ENCODE data around the gene KRTDAP.

Gene KRTDAP, protein sequence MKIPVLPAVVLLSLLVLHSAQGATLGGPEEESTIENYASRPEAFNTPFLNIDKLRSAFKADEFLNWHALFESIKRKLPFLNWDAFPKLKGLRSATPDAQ

DNA sequence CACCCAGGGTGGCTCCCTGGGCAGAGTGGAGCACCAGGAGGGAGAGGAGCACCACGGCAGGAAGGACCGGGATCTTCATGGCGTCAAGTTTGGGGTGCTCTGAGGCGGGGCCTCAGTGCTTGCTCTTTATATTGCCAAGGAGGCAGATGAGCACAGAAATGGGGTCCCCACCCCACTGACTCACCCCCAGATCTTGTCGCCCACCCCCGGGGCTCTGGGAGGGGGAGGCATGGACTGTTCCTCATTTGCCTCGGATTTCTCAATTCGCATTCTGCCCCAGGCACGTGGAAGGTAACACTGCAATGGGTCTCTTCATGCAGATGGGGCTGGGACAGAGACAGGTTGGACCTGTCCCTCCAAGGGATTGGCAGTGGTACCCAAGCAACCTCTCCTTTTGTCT, at the start of gene KRTDAP:
Gene KRTDAP, minus strand, starts transcription at position 101 of the 400 bp plus-strand sequence. Its CDS starts 22 bp downstream, at position 79.
- FAIRE-seq: no peak

DNA sequence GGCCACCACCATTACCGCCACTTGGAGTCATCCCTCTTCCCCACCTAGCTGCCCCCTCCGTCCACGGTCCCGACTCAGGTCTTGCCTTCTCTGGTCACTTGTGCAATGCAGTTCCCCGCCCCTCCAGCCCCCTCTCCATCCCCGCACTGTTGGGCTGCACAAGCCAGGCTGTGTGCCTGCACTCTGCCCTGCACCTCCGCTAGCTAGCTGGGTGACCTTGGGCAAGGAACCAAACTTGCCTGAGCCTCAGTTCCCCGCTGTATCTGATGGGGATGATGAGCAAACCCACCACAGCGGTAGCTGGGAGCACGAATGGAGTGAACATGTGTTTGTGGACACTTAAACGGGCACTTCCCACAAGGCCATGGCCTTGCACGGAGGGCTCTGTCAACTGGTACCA, 49.6 kb upstream of the KRTDAP start:
- FAIRE-seq: no peak

DNA sequence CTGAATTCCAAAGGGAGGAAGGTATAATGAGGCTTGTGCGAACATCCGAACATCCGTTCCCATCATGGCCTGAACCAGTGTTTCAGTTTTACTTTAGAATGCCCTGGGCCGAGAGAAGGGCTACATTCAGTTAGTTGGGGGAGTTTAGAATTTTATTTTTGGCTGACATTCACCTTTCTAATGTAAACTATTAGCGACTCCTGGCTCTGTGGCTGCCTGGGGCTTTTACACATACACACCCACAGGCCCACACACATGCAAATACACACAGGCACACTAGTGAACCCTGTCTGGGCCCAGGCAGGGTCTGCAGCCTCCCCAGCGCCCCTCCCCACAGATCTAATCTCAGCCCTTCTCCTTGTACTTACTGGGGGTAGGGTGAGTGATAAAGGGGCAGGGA, 49.0 kb upstream of the KRTDAP start:
- FAIRE-seq: no peak

DNA sequence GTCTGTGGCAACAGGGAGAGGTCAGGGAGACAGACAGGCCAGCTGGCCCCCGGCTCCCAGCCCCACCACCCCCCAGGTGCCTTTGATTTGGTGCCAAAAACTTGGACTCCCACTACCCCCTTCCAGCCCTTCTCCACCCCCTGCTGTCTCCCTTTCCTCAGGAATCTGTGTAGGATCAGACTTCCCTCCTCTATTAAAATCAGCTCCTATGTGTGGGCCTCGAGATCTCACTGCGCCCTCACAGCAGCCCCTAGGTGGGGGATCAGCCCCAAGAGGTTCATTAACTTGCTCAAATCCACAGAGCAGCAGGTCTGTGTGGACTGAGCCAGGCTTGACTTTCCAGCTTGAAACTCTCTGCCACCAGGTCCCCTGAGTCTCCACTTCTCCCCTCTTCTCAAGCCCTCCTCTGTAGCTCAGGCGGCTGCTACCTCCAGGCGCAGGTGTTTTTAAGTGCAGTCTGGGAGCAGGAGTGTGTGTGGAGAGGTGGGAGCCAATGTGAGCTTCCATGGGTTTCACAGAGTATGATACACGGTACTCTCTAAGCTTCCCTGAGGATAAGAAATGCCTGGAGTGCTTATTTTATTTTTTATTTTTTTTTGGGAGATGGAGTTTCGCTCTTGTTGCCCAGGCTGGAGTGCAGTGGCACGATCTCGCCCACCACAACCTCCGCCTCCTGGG, 44.7 kb upstream of the KRTDAP start:
- no peak for FAIRE-seq

DNA sequence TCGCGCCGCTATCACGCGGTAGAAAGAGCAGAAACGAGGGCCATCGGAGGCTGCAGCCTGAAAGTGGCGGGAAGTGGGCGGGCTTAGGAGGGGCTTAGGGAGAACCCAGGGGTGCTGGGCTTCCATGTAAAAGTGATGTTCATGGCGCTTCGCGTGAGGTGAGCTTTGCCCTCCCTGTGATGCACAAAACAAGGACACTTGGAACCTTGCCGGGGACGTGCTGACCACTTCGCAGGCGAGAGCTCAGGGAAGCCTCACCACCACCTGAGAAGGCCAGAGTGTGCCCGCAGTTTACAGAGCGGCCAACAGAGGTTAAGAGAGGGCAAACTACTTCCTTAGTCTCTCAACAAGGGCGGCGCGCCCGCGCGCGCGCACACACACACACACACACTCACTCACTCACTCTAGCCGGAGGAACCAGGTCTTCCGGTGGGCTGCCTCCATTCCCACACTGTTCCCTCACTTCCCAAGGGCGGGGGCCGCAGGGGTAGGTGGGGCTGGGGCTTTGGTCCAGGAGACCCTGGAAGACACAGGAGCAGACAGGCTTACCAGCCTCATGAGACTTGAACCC, 43.6 kb upstream of the KRTDAP start:
- no peak for FAIRE-seq

DNA sequence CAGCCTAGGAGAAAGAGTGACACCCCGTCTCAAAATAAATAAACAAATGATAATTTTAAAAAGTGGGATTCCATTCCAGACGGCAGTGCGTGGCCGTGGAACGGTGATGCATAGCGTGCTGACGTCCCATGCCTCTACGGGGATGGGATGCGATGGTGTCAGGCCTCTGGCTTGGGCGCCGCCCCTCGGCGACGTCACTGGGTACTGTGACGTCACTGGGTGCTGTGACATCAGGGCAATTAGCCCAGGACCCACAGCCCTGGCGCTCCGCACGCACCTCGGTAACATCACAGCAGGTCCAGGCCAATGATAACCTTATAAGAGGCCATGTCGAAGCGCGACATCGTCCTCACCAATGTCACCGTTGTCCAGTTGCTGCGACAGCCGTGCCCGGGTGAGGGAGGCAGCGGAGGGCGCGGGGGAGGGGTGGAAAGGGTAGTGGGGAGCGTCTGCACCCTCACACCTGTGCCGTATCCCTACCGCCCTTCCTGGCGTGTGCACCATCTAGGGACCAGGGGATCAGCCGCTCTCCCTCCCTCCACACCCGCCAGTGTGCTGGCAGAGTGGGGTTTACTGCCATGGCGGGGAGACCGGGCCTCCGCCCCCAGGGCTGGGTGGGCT, 43.0 kb upstream of the KRTDAP start, which contains the start of gene GAPDHS:
Gene GAPDHS, plus strand, starts transcription at position 256 of the 621 bp plus-strand sequence. Its CDS starts 72 bp downstream, at position 328.
- FAIRE-seq: no peak

DNA sequence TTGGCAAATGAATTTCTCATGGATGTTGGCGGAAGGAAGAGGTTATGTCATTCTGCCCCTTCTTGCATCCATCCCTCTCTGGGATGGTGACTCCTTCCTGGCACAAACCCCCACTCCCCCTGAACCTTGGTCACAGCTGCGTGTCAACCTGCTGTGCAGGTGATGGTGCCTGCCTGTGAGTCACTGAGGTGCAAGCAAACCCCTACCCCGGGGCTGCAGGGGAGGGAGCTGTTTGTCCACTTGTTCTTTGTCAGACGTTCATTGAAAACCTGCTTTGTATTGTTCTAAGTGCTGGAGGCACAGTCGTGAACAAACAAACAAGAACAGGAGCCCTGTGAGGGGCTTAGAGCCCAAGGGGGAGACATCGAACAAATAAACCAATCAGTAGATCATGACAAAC, 41.0 kb upstream of the KRTDAP start:
- FAIRE-seq: no peak

DNA sequence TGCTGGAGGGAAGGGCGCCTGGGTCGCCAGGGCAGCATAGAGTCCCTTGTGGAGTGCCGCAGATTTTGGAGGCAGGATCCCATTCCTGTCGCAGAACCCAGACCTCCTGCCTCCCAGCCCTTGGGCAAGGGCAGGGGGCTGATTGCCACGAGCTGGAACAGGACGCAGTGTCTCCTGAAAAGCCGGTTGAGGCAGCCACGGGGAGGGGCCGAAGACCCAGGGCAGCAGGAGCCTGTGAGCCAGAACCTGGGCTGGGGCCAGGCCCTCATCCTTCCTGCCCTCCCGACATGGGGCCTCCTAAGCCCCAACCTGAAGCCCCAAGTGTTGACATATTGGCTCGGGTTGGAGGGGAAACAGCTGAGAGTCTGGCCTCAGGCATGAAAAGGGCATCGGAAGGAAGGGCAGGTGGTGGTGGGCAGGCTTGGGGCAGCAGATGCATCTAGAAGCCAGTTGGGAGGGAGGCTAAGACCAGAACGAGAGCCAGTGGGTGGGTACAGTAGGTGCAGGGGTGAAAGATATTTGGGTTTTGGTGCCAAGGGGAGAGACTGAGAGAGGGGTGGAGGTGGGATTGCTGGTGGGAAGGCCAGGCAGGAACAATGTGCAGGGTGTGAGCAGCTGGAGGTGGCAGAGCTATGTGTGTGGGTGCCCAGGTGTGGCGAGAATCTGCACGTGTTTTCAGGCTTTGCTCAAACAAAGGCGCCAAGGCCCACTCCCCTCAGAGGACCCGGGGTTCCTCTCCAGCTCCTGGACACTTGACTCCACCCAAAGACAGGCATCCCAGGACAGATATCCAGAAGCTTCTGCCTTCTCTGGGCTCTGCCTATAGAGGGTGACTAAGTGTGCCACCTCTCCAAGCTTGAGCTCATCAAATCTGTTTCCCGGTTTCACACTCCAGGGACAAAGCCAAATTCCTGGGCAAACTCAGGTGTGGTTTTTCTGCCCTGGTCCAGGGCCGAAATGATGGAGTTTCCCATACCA, 39.3 kb upstream of the KRTDAP start:
- FAIRE-seq: no peak

DNA sequence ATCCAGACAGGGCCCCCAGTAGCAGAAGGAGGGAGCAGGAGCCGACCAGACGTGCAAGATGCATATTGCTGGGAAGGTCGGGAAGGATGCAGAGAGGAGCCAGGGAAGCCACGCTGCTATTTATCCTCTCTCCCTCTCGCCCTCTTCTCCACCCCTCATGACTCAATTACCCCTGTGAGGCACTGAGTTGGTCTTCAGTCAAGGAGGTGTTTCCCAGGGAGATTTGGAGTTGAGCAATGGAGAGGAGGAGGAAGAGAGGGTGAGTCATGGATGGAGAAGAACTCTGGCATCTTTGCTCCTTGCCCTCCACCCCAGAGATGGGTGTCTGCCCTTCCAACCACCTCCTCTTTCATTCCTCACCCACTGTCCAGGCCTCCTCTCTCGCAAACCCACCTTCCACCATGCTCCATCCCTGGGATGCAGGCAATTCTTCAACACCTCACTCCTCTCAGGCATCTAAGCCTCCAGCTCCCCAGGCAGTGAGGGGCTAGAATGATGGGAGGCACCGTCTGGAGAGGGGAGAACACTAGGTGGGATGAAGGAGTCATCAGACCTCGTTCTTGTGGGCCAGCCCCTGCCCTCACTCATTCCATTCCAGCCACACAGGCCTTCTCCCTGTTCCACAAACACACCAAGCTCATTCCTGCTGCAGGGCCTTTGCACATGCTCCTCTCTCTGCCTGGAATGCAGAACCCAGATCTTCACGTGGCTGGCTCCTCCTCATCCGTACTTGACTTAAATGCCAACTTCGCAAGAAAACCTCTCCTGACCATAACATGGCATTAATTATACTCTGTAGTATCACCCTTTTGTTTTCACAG, 38.2 kb upstream of the KRTDAP start, which contains the start of gene SBSN:
Gene SBSN, minus strand, starts transcription at position 94 of the 821 bp plus-strand sequence. Its CDS starts 30 bp downstream, at position 64.
- no peak for FAIRE-seq

DNA sequence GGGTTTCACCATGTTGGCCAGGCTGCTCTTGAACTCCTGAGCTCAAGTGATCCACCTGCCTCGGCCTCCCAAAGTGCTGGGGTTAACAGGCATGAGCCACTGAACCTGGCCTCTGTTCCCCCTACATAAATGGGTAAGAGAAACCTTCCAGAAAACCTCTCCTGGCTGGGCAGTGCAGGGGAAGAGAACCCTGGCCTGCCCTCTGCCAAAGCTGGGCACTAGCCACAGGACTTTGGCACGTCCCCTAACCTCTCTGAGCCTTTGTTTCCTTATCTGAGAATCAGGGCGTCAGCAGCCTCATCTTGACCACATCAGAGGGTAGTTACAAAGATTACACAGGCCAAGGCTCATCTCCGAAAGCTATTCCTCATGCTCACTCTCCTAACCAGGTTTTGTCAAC, 35.6 kb upstream of the KRTDAP start:
- FAIRE-seq: no peak

DNA sequence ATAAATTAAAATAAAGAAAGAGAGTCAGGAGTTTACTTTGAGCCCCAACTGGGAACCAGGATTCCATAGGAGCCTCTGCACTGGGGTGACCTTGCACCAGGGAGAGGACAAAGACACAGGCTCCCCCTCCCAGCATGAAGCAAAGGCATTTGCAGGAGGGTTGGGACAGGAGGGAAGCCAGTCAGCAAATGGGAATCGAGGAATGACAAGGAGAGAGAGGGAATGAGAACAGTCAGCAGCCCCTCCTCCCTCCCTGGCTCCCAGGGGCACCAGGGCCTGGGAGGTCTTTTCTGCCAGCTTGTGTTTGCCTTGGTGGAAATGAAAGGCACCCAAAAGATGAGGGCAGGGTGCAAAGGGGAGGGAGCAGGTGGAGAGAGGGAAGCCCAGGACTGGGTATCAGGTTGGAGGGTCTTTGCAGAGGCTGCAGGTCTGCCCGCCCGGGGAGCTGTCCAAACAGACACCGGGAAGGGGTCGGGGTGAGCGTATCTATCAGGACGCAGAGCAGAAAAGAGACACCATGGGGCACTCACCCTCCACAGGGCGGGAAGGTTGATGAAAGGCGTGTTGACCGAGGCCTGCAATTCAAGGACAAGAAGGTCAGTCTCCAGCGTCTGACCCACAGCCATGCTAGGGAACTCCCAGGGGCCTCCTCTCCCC, 34.0 kb upstream of the KRTDAP start:
- no peak for FAIRE-seq

DNA sequence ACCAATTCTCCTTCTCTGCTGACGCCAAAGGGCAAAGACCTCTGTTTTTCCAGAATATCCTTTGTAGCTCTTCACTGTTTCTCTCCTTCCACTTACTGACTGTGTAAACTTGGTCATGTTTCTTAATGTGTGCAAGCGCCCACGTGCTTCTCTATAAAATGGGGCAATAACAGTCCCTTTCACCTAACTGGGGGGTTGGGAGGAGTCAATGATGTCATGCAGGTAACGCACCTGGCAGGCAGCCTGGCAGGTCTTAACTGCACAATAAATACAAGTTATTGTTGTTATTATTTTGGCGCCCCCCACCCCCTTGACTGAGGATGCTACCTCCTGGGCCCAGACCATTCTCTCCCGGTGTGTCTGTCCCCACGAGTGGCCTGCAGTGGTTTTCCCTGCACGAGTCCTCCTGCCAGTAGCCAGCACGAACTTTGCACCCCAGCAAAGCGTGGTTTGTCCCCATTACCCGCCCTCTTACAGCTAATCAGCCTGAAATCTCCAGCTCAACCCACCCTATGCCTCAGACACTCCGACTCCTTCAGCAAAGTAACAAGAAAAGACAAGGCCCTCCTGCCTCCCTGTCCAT, 32.6 kb upstream of the KRTDAP start:
- FAIRE-seq: no peak

DNA sequence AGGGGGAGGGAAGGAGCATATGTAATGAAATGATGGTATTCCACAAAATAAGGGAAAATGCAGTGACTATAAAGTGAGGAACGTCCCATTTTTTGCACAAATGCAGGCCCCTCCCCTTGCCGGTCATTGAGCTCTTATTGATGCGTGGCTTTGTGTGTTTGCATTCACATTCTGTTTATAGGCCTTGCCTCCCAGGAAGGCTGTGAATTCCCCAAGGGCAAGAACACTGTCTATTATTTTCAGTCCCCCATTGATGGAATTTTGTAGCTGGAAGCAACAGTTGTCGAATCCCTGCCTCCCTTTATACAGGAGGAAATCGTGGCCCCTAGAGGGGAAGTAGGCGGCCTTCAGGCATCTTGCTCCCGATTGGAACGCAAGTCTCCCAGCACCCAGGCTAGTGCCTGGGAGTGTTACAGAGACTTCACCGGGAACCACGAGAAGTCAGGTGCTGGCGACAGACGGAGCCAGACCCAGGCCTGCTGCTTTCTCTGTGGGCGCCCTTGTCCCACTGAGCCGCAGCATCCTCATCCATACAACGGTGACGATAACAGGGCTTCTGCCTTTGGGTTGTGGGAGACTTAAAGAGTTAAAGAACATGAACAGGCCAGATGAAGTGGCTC, 31.0 kb upstream of the KRTDAP start:
- FAIRE-seq: no peak

DNA sequence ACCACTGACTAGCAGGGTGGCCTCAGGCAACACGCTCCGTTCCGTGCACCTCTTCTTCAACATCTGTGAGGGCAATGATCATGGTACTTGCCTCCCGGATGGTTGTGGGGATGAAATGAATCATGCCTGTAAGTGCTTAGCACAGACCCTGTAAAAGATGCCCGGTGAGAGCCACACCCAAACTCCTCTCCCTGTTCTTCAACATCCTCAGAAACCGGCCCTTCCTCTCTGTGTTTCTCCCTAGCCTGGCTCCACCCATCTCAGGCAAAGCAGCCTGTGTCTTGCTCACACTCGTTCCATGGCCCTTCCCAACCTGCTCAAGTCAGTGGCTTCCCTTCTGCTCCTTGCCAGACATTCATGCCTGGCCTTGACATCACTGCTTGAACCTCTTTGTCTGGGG, 29.0 kb upstream of the KRTDAP start:
- peak; percentile 73 for FAIRE-seq

DNA sequence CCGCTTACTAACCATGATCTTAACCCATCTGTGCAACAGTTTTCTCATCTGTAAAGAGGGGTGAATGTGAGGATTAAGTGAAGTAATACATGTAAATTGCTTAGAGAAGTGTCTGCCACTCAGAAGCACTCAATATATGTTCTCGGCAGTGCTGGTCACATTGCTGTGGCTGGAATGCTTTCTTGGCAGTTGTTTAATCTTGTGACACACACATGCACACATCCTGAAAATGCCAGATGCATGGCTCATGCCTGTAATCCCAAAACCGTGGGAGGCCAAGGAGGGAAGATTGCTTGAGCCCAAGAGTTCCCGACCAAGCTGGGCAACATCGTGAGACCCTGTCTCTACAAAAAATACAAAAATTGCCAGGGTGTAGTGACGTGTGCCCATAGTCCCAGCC, 28.0 kb upstream of the KRTDAP start:
- peak; percentile 98 for FAIRE-seq

DNA sequence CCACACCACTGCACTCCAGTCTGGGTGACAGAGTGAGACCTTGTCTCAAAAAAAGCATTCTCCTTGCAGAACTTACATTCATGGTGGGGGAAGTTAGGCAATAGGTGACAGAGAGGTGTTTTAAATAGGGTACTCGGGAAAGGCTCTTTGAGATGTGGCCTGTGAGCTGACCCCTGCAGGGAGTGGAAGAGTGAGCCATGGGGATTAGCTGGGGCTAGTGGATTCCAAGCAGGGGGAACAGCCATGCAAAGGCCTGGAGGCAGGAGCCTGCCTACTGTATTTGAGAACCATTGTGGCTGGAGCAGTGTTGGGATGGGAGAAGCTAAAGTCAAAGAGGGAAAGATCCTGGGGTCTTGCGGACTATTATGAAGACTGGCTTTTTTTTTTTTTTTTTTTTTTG, 27.1 kb upstream of the KRTDAP start:
- no peak for FAIRE-seq

DNA sequence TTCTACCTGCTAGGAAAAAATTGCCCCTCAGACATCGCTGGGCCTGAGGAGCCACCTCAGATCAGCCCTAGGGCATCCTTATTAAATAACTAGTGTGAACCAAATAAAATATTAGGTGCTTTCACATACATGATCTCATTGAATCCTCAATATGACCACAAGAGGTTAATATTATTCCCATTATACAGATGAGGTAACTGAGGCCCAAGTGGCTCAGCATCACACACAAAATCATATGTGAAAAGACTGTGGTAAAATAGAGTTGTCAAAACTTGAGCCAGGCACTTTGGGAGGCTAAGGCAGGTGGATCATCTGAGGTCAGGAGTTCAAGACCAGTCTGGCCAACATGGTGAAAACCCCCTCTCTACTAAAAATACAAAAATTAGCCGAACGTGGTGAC, 26.0 kb upstream of the KRTDAP start:
- FAIRE-seq: no peak

DNA sequence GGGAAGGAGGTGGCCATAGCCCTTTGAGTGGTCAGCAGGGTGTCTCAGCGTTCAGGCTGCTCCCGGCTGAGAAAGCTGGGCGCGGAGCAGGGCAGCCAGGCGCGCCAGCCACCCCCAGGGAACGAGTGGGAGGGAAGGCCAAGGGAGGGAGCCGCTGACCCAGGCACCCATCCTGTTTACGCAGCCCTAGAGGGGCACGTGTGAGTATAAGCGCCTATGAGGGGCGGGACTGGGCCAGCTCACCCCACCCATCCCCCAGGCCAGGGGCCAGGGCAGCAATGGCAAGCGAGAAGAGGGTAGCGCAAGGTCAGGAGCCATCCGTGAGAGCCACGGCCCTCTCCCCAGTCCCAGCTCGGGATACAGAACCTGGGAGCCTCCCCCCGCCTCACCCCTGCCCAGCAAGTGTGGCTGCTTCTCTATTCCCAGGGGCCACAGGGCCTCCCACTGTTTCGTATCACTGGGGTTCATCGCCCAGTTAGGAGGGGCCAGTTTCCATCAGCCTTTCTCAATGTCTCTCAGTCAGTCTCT, 24.1 kb upstream of the KRTDAP start:
- FAIRE-seq: no peak

DNA sequence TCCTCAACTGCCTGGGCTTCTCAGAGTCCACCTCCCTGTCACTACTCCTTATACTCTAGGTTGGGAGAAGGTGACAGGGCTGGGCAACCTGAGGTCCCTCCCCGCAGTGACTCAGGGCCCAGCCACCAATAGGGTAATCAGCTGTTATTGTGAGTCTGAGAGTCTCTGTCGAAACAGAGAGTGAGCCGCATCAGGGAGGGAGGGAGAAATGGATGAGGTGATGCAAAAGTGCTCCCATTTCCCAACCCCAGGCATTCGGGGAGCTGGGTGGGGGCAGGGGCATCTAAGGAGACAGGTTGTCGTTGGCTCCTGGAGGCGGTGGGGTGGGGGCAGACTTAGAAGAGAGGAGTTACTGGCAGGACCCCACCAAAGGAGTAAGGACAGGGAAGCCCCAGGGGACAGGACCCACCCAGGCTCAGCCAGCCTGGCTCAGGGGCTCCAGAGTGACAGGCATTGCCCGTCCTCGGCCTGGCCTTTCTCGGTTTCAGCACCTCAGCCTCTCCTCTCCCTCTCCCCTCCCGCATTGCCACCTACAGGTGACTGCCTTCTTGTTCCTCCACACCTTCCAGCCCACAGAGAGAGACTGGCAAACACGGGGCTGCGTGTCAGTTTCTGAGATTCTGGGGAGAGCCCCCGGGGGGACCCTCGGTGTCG, 23.5 kb upstream of the KRTDAP start, which contains the start of gene DMKN:
Gene DMKN, minus strand, starts transcription at position 22 of the 654 bp plus-strand sequence. CDS start 174 bp downstream, outside the sequence.
- peak; percentile 95 for FAIRE-seq

All from G401.6 (cell line).